ENCODE results near the gene MRTFA.

- TF ChIP-seq, protein P1, sequence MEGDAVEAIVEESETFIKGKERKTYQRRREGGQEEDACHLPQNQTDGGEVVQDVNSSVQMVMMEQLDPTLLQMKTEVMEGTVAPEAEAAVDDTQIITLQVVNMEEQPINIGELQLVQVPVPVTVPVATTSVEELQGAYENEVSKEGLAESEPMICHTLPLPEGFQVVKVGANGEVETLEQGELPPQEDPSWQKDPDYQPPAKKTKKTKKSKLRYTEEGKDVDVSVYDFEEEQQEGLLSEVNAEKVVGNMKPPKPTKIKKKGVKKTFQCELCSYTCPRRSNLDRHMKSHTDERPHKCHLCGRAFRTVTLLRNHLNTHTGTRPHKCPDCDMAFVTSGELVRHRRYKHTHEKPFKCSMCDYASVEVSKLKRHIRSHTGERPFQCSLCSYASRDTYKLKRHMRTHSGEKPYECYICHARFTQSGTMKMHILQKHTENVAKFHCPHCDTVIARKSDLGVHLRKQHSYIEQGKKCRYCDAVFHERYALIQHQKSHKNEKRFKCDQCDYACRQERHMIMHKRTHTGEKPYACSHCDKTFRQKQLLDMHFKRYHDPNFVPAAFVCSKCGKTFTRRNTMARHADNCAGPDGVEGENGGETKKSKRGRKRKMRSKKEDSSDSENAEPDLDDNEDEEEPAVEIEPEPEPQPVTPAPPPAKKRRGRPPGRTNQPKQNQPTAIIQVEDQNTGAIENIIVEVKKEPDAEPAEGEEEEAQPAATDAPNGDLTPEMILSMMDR (conservative IDR thresholded peaks at IDR 0.05; ENCODE audit: low read length), result no peak
- TF ChIP-seq EZH2phosphoT487 (IDR thresholded peaks at IDR 0.05; ENCODE audit: borderline replicate concordance, low read depth, low read length), result no peak
These were observed 190.3 kb downstream of the MRTFA start for GRCh38 chr22:40446203-40446602.
